ENCODE data around the gene ATRIP. TPM values are rescaled to one million over a fixed set of nuclear protein-coding genes. Genes with fewer than 3 reads are reported as not detected.

ATRIP gene
- total and polyA plus RNA-seq, 2 of the 8 experiments (the other 6 are each of a cell fraction or from before 2014, with no cell fraction given) = 18.5 to 20.2 TPM

GRCh38 chr3:48507256-48508061 lies 60.9 kb downstream of the ATRIP start (continued):
- TF ChIP-seq SP2 (IDR thresholded peaks at IDR 0.05; ENCODE audit: low read length) = no peak
- no peak; a peak in 1 of 3 replicates for TF ChIP-seq EP300 (IDR thresholded peaks at IDR 0.05; ENCODE audit: borderline replicate concordance in 1 of 2, low read depth in 2 of 2, low read length in 2 of 2)
- TF ChIP-seq SP4 (IDR thresholded peaks at IDR 0.05; ENCODE audit: low read length) = no peak
- no peak for TF ChIP-seq E2F6 (IDR thresholded peaks at IDR 0.05)
- no peak for TF ChIP-seq CHD7 (IDR thresholded peaks at IDR 0.05; ENCODE audit: insufficient replicate concordance, low read length)
- no peak for TF ChIP-seq GTF2F1 (IDR thresholded peaks at IDR 0.05; ENCODE audit: borderline replicate concordance, low read depth, low read length)
- TF ChIP-seq TBP (IDR thresholded peaks at IDR 0.05; ENCODE audit: low read depth, low read length) = no peak

Measured in H1 (cell line).